ENCODE measurements around the gene MAG.

The MAG gene

DNA sequence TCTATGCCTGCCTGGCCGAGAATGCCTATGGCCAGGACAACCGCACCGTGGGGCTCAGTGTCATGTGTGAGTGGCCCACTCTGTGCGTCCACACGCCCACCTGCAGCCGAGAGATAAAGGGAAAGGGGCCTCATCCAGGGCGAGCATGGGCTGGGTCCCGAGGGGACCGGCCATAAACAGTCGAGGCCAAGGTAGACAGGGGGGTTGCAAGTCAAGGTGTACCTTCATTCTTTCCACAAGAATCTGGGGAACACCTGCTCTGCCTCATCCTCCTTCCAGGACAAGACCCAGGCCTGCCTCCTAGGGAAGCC, 8.3 kb downstream of the MAG start:
- no peak for DNase-seq

- DNase-seq = no peak
Observed at GRCh38 chr19:35301961-35302360, 10.0 kb downstream of the MAG start.

- no peak for DNase-seq
Observed at GRCh38 chr19:35302446-35302845, 10.5 kb downstream of the MAG start.

GRCh38 chr19:35303357-35303915, 11.5 kb downstream of the MAG start:
- DNase-seq = no peak

DNA sequence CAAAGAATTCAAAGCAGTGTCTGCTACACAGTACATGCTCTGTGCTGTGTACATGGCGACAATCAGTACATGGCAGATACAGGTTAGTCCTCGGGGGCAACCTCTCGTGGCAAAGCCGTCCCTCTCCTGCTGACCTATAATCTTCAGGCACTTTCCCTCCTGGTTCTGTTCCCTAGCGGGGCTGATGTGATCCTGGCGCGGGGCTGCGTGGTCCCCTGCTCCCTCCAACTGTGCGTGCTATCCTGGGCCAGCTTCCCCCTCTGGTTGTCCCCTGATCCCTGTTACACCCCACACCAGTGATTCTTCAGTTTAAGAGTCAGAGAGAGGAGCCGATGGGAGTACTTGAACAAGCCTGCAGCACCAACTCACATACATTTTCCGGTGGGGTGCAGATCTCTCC, 12.1 kb downstream of the MAG start:
- DNase-seq = no peak

GRCh38 chr19:35305181-35305580, 13.2 kb downstream of the MAG start:
- DNase-seq = no peak

- DNase-seq = no peak
Observed at GRCh38 chr19:35306473-35307246, 14.7 kb downstream of the MAG start.

GRCh38 chr19:35307931-35308330, 16.0 kb downstream of the MAG start:
- no peak for DNase-seq

DNA sequence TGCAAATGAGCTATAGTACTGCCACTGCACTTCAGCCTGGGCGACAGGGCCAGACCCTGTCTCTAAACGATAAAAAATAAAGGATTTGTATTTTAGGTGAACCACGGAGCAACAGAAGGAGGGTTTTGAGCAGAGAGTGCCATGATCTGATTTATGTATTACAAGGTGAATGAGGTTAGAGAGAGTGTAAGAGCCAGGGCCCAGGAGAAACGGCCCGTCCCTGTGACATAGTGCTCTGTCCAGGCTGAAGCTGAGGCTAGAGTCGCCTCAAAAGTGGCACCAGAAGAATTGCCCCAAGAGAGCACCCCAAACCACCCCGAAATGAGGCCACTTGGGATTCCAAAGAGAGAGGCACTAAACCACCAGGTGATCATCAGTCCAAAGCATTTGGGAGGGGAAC, 16.9 kb downstream of the MAG start:
- DNase-seq = no peak

DNA sequence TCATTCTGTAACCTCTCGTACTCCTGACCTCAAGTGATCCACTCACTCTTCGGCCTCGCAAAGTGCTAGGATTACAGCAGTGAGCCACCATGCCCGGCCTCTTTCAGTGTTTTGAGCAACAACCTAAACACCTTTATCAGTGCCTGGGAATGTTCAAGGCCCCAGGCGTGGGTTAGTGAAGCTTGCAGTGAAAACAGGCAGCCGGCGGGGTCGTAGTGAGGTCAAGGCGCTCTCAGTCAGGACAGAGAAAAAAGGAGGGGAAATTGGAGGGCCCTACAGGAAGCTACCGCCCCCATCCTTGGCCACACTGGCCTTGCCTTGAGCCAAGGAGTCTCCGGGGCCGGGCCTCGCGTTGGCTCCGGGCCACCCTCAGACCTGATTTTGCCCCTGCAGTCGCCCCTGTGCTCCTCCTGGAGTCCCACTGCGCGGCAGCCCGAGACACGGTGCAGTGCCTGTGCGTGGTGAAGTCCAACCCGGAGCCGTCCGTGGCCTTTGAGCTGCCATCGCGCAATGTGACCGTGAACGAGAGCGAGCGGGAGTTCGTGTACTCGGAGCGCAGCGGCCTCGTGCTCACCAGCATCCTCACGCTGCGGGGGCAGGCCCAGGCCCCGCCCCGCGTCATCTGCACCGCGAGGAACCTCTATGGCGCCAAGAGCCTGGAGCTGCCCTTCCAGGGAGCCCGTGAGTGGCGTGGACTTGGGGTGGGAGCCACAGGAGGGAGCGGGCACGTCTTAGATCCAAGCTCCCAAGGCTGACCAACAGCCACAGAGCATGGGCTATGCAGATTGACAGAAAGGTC, 17.7 kb downstream of the MAG start:
- no peak for DNase-seq

GRCh38 chr19:35310331-35310730, 18.4 kb downstream of the MAG start:
- DNase-seq = no peak

DNA sequence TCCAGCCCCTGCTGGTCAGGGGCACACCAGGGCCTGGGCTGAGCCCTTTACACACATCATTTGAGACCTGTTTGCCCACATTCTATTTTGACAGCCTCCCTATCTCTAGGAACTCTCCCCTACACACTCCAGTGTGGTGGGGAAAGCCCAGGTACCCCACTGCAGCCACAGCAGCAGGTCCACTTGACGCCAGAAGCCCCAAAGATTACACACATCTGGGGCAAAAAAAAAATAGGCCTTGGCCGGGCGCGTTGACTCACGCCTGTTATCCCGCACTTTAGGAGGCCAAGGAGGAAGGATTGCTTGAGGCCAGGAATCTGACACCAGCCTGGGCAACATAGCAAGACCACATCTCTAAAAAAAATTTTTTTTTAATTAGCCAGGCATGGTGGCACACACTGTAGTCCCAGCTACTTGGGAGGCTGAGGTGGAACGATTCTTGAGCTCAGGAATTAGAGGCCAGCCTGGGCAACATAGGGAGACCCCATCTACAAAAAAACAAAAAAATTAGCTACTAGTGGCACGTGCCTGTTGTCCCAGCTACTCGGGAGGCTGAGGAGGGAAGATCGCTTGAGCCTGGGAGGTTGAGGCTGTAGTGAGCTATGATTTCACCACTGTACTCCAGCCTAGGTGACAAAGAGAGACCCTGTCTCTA, 19.0 kb downstream of the MAG start:
- no peak for DNase-seq

- no peak for DNase-seq
Observed at GRCh38 chr19:35311901-35312665, 20.1 kb downstream of the MAG start.

DNA sequence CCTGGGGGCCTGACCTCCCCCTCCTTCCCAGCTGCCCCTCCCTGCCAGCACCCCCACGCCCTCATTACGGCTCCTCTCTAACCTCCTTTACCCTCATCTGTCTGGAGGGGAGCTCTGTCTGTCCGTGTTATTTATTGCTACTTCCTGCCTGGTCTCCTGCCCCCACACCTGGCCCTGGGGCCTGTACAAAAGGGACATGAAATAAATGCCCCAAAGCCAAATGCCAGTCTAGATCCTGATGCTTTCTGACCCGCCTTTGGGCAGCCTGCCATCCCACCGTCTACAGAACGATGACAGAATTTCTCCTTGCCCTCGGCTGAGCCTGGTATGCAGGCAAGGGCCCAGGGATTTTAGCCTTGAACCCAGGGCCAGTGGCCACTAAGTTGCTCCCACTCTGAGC, 21.6 kb downstream of the MAG start:
- no peak for DNase-seq

DNA sequence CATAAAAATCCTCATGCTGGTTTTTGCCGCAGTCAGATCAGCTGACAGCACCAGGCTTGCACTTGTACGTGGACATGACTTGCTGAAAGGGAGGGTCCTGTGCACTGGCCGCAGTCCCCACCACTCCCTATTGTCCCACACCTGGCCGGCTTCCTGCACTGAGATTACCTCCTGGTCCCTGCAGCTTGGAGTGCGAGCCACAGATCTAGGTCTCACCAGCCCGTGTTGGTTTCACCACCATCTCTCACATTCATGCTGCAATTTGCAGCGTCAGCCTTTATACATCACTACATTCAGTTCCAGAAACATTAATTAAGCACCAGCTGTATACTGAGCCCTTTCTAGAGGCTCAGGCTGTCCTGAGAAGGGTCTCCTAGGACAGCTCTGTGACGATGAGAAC, 22.1 kb downstream of the MAG start:
- DNase-seq = no peak

DNA sequence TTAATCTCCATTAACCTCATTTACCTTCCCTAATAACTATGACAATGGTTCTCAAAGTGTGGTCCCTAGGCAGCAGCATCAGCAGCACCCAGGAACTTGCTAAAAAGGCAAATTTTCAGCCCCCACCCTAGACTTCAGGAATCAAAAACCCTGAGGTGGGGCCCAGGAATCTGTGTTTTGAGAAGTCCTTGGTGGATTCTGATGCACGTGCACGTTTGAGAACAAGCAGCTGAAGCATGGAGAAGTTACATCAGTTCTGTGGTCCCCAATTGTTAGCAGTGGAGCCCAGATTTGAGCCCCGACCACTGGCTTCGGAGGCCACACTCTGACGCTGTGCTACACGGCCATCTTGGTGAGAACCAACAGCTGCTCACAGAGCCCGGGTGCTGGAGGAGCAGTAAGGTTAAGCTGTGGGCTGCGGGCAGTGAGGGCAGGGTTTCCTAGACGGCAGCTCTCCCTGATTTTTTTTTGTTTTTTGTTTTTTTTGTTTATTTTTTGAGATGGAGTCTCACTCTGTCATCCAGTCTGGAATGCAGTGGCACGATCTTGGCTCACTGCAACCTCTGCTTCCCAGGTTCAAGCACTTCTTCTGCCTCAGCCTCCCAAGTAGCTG, 23.0 kb downstream of the MAG start:
- DNase-seq = no peak

DNA sequence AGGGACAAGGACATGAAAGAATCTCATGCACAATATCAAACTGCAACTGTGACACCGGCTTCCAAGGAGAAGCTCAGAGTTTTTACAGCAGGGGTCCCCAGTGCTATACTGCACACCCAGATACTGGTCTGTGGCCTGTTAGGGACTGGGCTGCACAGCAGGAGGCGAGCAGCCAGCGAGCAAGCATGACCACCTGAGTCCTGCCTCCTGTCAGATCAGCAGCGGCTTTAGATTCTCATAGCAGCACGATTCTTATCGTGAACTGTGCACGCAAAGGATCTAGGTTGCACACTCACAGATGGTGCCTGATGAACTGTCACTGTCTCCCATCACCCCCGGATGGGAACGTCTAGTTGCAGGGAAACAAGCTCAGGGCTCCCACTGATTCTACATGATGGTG, 23.9 kb downstream of the MAG start:
- DNase-seq = no peak

DNA sequence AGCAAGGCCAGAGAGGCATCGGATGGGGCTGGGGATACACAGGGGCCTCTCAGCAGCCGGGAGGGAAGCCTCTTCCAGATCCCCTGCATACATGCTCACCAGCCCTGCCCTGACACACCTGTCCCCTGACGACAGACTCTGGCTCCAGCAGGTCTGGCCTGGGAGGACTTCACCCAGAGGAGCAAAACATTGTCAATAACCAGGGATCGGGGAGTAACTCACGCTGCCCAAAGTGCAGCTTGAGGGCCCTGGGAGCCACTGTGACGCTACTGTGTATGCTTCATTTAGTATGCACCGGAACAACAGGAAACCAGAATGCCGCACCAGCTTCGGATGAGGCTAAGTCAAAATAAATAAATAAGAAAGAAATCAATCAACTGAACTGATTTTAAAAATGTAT, 24.6 kb downstream of the MAG start:
- no peak for DNase-seq

DNA sequence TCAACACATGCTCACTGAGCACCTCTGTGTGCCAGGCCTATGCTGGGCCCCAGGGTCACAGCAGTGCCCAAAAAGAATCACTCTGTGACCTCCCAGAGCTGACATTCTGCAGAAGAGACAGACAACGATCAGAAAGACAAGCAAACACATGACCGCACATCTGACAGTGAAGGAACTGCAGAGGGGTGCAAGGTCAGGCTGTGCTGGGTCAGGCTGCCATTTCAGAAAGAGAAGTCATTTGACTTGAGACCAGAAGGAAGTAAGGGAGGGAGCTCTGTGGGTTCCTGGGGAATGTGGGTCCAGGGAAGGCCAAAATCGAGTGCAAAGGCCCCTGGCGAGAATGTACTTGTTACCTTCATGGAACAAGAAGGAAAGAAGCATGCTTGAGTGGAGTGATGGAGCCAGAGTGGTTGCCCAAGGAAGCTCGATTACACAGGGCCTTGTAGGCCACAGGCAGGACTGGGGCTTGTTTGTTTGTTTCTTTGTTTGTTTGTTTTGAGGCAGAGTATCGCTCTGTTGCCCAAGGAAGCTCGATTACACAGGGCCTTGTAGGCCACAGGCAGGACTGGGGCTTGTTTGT, 25.6 kb downstream of the MAG start:
- no peak for DNase-seq

- DNase-seq = no peak
Observed at GRCh38 chr19:35318679-35319448, 26.9 kb downstream of the MAG start.

- no peak for DNase-seq
Observed at GRCh38 chr19:35320065-35320713, 28.2 kb downstream of the MAG start.

All from activated gamma-delta T cell treated with Interleukin-2 at 50 U/mL for 16 hours (primary cell).